Neural cell (in vitro differentiated cells): Measurements from ENCODE around the gene ATP5ME. TPM values are rescaled to one million over a fixed set of nuclear protein-coding genes. Genes with fewer than 3 reads are reported as not detected.

Experiments used
- H2AFZ ChIP-seq: fragments of 200-600, 300-800 bp; sonication (generic), shearing (Covaris generic); 2 replicates; pipeline ENCODE4 v1.6.0; 2014; ENCODE audit warnings: low read depth, mild to moderate bottlenecking, antibody characterized with exemption, low read length, moderate library complexity
- H3F3A ChIP-seq: fragments of 200-600 bp; shearing (Covaris generic); 2 replicates; pipeline ENCODE4 v1.6.1; 2016; ENCODE audit warnings: mild to moderate bottlenecking, moderate library complexity, mixed read lengths, antibody characterized with exemption, low read length; ENCODE audit not compliant: insufficient read depth, poor library complexity, severe bottlenecking
- H3K27ac ChIP-seq: fragments of 200-600, 300-800 bp; sonication (generic), shearing (Covaris generic); 2 replicates; pipeline ENCODE4 v1.5.1; 2014; ENCODE audit warnings: mild to moderate bottlenecking, low read length, moderate library complexity
- H3K27me3 ChIP-seq: fragments of 300-800, 200-600 bp; sonication (generic), shearing (Covaris generic); 2 replicates; pipeline ENCODE4 v1.6.0; 2014; ENCODE audit warnings: mild to moderate bottlenecking, low read depth, low read length, moderate library complexity; ENCODE audit not compliant: insufficient read depth
- H3K36me3 ChIP-seq: fragments of 300-800, 200-600 bp; sonication (generic), shearing (Covaris generic); 2 replicates; pipeline ENCODE4 v1.5.1; 2014; ENCODE audit warnings: mild to moderate bottlenecking, antibody characterized with exemption, low read length, moderate library complexity; ENCODE audit not compliant: insufficient read depth
- H3K4me2 ChIP-seq: fragments of 300-800, 200-600 bp; sonication (generic), shearing (Covaris generic); 2 replicates; pipeline ENCODE4 v1.6.0; 2014; ENCODE audit warnings: mild to moderate bottlenecking, low read length
- H3K4me3 ChIP-seq: fragments of 300-800, 200-600 bp; sonication (generic), shearing (Covaris generic); 2 replicates; pipeline ENCODE4 v1.5.1; 2014; ENCODE audit warnings: mild to moderate bottlenecking, low read length, moderate library complexity
- H3K79me2 ChIP-seq: fragments of 200-600 bp; shearing (Covaris generic); replicated peaks from 2 replicates; pipeline ENCODE4 v1.6.0; 2014; ENCODE audit warnings: mild to moderate bottlenecking, low read length, moderate library complexity; ENCODE audit not compliant: insufficient read depth
- H3K9ac ChIP-seq: fragments of 300-800, 200-600 bp; sonication (generic), shearing (Covaris generic); 2 replicates; pipeline ENCODE4 v1.6.1; 2016; ENCODE audit warnings: mild to moderate bottlenecking, low read length, mixed read lengths
- H3K9me2 ChIP-seq: fragments of 200-600 bp; shearing (Covaris generic); 2 replicates; pipeline ENCODE4 v1.6.1; 2016; ENCODE audit warnings: mild to moderate bottlenecking, low read length, mixed read lengths; ENCODE audit not compliant: insufficient read depth
- H3K9me3 ChIP-seq: fragments of 200-600, 300-800 bp; sonication (generic), shearing (Covaris generic); 2 replicates; pipeline ENCODE4 v1.6.1; 2016; ENCODE audit warnings: mild to moderate bottlenecking, mixed run types, low read length, moderate library complexity, mixed read lengths
- H4K20me1 ChIP-seq: fragments of 200-600 bp; shearing (Covaris generic); 2 replicates; pipeline ENCODE4 v1.6.1; 2016; ENCODE audit warnings: mild to moderate bottlenecking, mixed run types; ENCODE audit not compliant: insufficient read depth
- EP300 ChIP-seq: fragments of 450-650 bp; conservative IDR thresholded peaks from 2 replicates; pipeline ENCODE4 v1.6.1; 2014; ENCODE audit warnings: antibody characterized with exemption, mild to moderate bottlenecking, moderate library complexity; ENCODE audit not compliant: poor library complexity, severe bottlenecking
- EZH2 ChIP-seq: fragments of 200-600, 300-800 bp; shearing (Covaris generic), sonication (generic); IDR thresholded peaks from 2 replicates; pipeline ENCODE4 v1.6.1; 2014; ENCODE audit warnings: antibody characterized with exemption, low read length, borderline replicate concordance, mild to moderate bottlenecking; ENCODE audit not compliant: insufficient read depth, poor library complexity, severe bottlenecking
- MXI1 ChIP-seq: fragments of 450-650 bp; conservative IDR thresholded peaks from 2 replicates; pipeline ENCODE4 v1.6.1; 2014; ENCODE audit warnings: antibody characterized with exemption, mild to moderate bottlenecking; ENCODE audit not compliant: poor library complexity, severe bottlenecking
- POLR2AphosphoS5 ChIP-seq: IDR thresholded peaks from 2 replicates; pipeline ENCODE4 v1.6.1; 2012
- RAD21 ChIP-seq: fragments of 450-650 bp; conservative IDR thresholded peaks from 2 replicates; pipeline ENCODE4 v1.6.1; 2014; ENCODE audit warnings: antibody characterized with exemption, mild to moderate bottlenecking, moderate library complexity
- SMC3 ChIP-seq: fragments of 450-650 bp; conservative IDR thresholded peaks from 2 replicates; pipeline ENCODE4 v1.6.1; 2014; ENCODE audit warnings: antibody characterized with exemption, mild to moderate bottlenecking, moderate library complexity; ENCODE audit not compliant: poor library complexity
- TAF1 ChIP-seq: IDR thresholded peaks from 2 replicates; pipeline ENCODE4 v1.6.1; 2012; ENCODE audit warnings: low read depth
- polyA plus RNA-seq: library from polyadenylated mRNA; depleted of rRNA; stranded (reverse); fragments of >200 nt; gene quantifications from 2 replicates; pipeline ENCODE4 v1.2.3, GENCODE V29; 2014
- TF ChIP-seq, protein P1 (sequence below): fragments of 450-650 bp; IDR thresholded peaks from 2 replicates; pipeline ENCODE4 v1.5.1; 2014; ENCODE audit warnings: antibody characterized with exemption, mild to moderate bottlenecking, moderate library complexity; ENCODE audit not compliant: poor library complexity, severe bottlenecking
- TF ChIP-seq, protein P2 (sequence below): IDR thresholded peaks from 2 replicates; pipeline ENCODE4 v1.6.1; 2012; ENCODE audit warnings: borderline replicate concordance

ATP5ME gene
- polyA plus RNA-seq, 1 donor from 2014 or later, result 156 TPM

DNA sequence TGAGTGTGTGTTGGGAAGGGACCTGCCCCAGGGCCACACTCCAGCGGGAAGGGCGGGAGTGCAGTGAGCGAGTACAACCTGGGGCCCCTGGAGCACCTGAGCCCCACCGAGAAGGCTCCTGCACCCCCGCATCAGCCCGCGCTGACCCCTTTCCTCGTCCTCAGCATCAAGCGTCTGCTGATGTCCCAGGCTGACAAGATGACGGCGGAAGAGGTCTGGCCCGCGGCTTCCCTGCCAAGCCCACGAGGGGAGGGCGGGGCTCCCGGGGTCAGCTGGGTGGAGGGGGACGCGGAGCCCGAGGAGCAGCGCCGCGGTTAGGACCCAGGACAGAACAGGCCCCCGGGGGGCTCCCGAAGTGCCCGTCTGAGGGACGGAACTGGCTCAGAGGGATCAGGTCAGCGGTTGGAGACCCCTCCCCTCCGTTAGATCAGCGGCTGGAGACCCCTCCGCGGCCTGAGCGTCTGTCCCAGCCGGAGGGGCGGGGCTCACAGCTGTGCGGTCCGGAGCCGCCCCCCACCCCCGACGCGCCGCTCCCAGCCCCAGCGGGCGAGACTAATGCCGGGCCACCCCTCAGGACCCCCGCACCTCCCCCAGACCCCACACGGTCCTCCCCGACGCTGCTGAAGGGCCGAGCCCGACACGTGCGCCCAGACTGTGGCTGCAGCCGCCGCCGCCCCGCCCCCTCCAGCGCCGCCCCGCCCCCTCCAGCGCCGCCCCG is 7.0 kb upstream of the ATP5ME start:
- no peaks in the 10 kb centered on the region for H3K9me3 ChIP-seq
- no peak overlapping the region for H3K27ac ChIP-seq
- H3K36me3 ChIP-seq, result no peaks in the 10 kb centered on the region
- no peaks in the 10 kb centered on the region for H3K9me2 ChIP-seq
- H2AFZ ChIP-seq, result no peak overlapping the region
- peak overlapping the region; percentile 47 for H3K4me3 ChIP-seq
- H3K27me3 ChIP-seq, result no peaks in the 10 kb centered on the region
- no peak for TF ChIP-seq EP300
- no peak for TF ChIP-seq TAF1
- TF ChIP-seq, protein P1, sequence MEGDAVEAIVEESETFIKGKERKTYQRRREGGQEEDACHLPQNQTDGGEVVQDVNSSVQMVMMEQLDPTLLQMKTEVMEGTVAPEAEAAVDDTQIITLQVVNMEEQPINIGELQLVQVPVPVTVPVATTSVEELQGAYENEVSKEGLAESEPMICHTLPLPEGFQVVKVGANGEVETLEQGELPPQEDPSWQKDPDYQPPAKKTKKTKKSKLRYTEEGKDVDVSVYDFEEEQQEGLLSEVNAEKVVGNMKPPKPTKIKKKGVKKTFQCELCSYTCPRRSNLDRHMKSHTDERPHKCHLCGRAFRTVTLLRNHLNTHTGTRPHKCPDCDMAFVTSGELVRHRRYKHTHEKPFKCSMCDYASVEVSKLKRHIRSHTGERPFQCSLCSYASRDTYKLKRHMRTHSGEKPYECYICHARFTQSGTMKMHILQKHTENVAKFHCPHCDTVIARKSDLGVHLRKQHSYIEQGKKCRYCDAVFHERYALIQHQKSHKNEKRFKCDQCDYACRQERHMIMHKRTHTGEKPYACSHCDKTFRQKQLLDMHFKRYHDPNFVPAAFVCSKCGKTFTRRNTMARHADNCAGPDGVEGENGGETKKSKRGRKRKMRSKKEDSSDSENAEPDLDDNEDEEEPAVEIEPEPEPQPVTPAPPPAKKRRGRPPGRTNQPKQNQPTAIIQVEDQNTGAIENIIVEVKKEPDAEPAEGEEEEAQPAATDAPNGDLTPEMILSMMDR, result no peak
- TF ChIP-seq, protein P2, sequence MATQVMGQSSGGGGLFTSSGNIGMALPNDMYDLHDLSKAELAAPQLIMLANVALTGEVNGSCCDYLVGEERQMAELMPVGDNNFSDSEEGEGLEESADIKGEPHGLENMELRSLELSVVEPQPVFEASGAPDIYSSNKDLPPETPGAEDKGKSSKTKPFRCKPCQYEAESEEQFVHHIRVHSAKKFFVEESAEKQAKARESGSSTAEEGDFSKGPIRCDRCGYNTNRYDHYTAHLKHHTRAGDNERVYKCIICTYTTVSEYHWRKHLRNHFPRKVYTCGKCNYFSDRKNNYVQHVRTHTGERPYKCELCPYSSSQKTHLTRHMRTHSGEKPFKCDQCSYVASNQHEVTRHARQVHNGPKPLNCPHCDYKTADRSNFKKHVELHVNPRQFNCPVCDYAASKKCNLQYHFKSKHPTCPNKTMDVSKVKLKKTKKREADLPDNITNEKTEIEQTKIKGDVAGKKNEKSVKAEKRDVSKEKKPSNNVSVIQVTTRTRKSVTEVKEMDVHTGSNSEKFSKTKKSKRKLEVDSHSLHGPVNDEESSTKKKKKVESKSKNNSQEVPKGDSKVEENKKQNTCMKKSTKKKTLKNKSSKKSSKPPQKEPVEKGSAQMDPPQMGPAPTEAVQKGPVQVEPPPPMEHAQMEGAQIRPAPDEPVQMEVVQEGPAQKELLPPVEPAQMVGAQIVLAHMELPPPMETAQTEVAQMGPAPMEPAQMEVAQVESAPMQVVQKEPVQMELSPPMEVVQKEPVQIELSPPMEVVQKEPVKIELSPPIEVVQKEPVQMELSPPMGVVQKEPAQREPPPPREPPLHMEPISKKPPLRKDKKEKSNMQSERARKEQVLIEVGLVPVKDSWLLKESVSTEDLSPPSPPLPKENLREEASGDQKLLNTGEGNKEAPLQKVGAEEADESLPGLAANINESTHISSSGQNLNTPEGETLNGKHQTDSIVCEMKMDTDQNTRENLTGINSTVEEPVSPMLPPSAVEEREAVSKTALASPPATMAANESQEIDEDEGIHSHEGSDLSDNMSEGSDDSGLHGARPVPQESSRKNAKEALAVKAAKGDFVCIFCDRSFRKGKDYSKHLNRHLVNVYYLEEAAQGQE, result no peak
- TF ChIP-seq MXI1, result no peak
- no peak for TF ChIP-seq EZH2
- no peak for TF ChIP-seq SMC3
- TF ChIP-seq POLR2AphosphoS5, result no peak
- no peak for TF ChIP-seq RAD21
- no peak overlapping the region for H3K9ac ChIP-seq
- no peak overlapping the region for H3K4me2 ChIP-seq
- H3F3A ChIP-seq, result no peaks in the 10 kb centered on the region
- no peaks in the 10 kb centered on the region for H4K20me1 ChIP-seq
- no peaks in the 10 kb centered on the region for H3K79me2 ChIP-seq

DNA sequence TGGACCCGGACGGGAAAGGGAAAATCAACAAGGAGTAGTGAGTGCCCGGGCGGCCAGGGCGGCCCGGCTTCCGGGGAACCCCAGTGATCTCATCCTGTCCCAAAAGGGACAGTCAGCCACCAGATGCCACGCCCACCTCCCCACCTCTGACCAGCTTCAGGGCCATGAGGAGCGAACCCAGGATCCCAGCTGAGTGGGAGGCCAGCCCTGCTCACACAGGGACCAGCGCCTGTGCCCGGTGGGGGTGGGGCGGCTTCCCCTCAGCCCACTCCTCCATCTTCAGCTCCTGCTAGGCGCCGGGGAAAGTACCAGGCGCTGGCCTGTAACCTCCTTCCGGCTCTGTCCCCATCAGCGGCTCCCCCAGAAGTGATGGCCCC is 6.5 kb upstream of the ATP5ME start:
- H3K9me3 ChIP-seq, result no peaks in the 10 kb centered on the region
- H3K9me2 ChIP-seq, result no peaks in the 10 kb centered on the region
- TF ChIP-seq, protein P2, result no peak
- TF ChIP-seq, protein P1, result no peak
- TF ChIP-seq TAF1, result no peak
- no peak for TF ChIP-seq RAD21
- TF ChIP-seq EP300, result no peak
- no peaks in the 10 kb centered on the region for H3K79me2 ChIP-seq
- H3K4me3 ChIP-seq, result no peak overlapping the region
- H2AFZ ChIP-seq, result no peak overlapping the region
- no peaks in the 10 kb centered on the region for H4K20me1 ChIP-seq
- H3K4me2 ChIP-seq, result no peak overlapping the region
- H3K36me3 ChIP-seq, result no peaks in the 10 kb centered on the region
- no peaks in the 10 kb centered on the region for H3K27me3 ChIP-seq
- H3F3A ChIP-seq, result no peaks in the 10 kb centered on the region
- no peak overlapping the region for H3K27ac ChIP-seq
- H3K9ac ChIP-seq, result no peak overlapping the region
